ENCODE data around the gene TEX38. TPM values are rescaled to one million over a fixed set of nuclear protein-coding genes. Genes with fewer than 3 reads are reported as not detected.

The TEX38 gene
- total and polyA plus RNA-seq, 10 of the 15 experiments (the other 5 are each of a cell fraction or from before 2014, with no cell fraction given): 0.07 to 0.32 (median 0.15) TPM; not detected in 7

DNA sequence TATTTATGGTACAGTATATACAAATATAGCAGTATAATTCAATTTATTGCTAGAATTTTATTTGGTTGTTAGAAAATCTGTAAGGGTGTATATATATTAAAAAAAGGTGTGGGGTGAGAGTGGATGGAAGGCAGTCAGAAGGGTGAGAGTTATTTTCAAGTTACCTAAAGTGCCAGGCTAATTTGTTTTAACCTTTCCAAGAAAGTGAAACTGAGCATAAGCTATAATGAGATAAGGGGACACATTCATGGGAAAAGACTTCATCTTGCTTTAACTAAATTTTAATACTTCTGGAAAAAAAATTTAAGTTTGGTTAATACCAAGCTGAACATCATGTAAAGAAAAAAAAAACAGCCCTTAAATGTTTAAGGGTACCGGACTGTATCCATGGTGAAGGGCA lies 4.9 kb downstream of the TEX38 start (continued):
- TF ChIP-seq, protein P1, sequence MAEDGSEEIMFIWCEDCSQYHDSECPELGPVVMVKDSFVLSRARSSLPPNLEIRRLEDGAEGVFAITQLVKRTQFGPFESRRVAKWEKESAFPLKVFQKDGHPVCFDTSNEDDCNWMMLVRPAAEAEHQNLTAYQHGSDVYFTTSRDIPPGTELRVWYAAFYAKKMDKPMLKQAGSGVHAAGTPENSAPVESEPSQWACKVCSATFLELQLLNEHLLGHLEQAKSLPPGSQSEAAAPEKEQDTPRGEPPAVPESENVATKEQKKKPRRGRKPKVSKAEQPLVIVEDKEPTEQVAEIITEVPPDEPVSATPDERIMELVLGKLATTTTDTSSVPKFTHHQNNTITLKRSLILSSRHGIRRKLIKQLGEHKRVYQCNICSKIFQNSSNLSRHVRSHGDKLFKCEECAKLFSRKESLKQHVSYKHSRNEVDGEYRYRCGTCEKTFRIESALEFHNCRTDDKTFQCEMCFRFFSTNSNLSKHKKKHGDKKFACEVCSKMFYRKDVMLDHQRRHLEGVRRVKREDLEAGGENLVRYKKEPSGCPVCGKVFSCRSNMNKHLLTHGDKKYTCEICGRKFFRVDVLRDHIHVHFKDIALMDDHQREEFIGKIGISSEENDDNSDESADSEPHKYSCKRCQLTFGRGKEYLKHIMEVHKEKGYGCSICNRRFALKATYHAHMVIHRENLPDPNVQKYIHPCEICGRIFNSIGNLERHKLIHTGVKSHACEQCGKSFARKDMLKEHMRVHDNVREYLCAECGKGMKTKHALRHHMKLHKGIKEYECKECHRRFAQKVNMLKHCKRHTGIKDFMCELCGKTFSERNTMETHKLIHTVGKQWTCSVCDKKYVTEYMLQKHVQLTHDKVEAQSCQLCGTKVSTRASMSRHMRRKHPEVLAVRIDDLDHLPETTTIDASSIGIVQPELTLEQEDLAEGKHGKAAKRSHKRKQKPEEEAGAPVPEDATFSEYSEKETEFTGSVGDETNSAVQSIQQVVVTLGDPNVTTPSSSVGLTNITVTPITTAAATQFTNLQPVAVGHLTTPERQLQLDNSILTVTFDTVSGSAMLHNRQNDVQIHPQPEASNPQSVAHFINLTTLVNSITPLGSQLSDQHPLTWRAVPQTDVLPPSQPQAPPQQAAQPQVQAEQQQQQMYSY (CRISPR knock-in tag; IDR thresholded peaks at IDR 0.05): no peak
- TF ChIP-seq SUZ12 (IDR thresholded peaks at IDR 0.05; ENCODE audit: unreplicated experiment): no peak
- TF ChIP-seq FOXM1 (IDR thresholded peaks at IDR 0.05; ENCODE audit: low read depth, low read length): no peak
- no peak for TF ChIP-seq POU2F2 (IDR thresholded peaks at IDR 0.05; ENCODE audit: borderline replicate concordance, low read depth, low read length)

DNA sequence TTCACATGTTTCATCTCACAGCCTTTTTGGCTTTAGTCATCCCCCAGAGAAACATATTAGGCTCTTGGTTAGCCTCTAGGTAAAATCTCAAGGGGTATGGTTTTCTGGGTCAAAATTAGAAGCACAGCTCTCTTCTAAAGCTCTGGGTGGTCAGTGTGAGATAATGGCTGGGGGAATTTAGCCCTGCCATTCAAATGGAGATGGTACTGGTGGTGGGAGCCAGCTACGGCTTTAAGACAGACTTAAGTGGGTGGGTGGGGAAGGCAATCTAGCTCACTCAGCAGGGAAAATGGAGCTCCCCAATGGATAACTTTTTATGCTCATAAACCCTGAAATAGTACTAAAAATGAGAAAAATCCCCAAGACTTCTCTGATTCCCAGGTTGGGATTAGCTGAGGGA lies 5.7 kb downstream of the TEX38 start:
- Histone ChIP-seq H3K4me3 (no peak overlapping the region), H2AFZ (ENCODE audit: control insufficient read depth, low read depth, low read length) (no peak overlapping the region), H3K4me1 (ENCODE audit: control insufficient read depth, insufficient read depth, low read length) (peaks cover 8% of the 10 kb centered on the region), H3K9me3 (replicated peaks; ENCODE audit: control insufficient read depth, insufficient read depth, low read length) (no peaks in the 10 kb centered on the region), H3K4me2 (ENCODE audit: control insufficient read depth, insufficient read depth) (no peak overlapping the region), H3K27me3 (replicated peaks in 1 of 2; ENCODE audit: control insufficient read depth in 2 of 2, insufficient read depth in 2 of 2, low read length in 1 of 2) (no peaks in the 10 kb centered on the region), H3K79me2 (ENCODE audit: control insufficient read depth, insufficient read depth, low read length) (no peaks in the 10 kb centered on the region), H4K20me1 (ENCODE audit: control insufficient read depth, insufficient read depth) (no peaks in the 10 kb centered on the region), H3K9ac (ENCODE audit: control insufficient read depth, insufficient read depth, low read length) (no peak overlapping the region), H3K27ac (ENCODE audit: control insufficient read depth, insufficient read depth) (no peak overlapping the region), H3K36me3 (ENCODE audit: control insufficient read depth in 2 of 2, insufficient read depth in 2 of 2, low read length in 1 of 2) (peaks cover 10 to 26% of the 10 kb centered on the region in 2 experiments)
- POLR2A ChIA-PET: interaction anchor here (1.7 to 1.8 kb wide), 2 partner anchors 10 to 21 kb away, joined by 5 to 6 read pairs; partner anchors contain the start of gene ATPAF1
- in situ Hi-C loops (cut with MboI): no loop called here
- DNase-seq (ENCODE audit: low read depth, low spot score) (no peak), ATAC-seq (no peak), FAIRE-seq (no peak)
- RAD21 ChIA-PET (ENCODE audit: unreplicated experiment): no interaction called here
- TF ChIP-seq, protein P2, sequence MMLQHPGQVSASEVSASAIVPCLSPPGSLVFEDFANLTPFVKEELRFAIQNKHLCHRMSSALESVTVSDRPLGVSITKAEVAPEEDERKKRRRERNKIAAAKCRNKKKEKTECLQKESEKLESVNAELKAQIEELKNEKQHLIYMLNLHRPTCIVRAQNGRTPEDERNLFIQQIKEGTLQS (IDR thresholded peaks at IDR 0.05; ENCODE audit: borderline replicate concordance, extremely low read depth, low read depth, low read length): no peak
- TF ChIP-seq EP300 (IDR thresholded peaks at IDR 0.05; ENCODE audit: borderline replicate concordance in 1 of 2, control insufficient read depth in 1 of 2, low read depth in 2 of 2, low read length in 2 of 2) (no peak), HDGF (IDR thresholded peaks at IDR 0.05) (no peak), CBFB (IDR thresholded peaks at IDR 0.05; ENCODE audit: low read depth) (no peak), SIX5 (IDR thresholded peaks at IDR 0.05; ENCODE audit: low read depth, low read length, severe bottlenecking) (no peak), FOXM1 (IDR thresholded peaks at IDR 0.05; ENCODE audit: low read depth, low read length) (no peak), ETV6 (conservative IDR thresholded peaks at IDR 0.05 in 1 of 2, IDR thresholded peaks at IDR 0.05 in 1 of 2; ENCODE audit: borderline replicate concordance in 1 of 2, low read depth in 1 of 2) (no peak), POLR2AphosphoS2 (IDR thresholded peaks at IDR 0.05; ENCODE audit: low read depth, low read length) (no peak), EZH2 (IDR thresholded peaks at IDR 0.05; ENCODE audit: borderline replicate concordance, control insufficient read depth, low read depth, low read length) (no peak), ATF7 (IDR thresholded peaks at IDR 0.05; ENCODE audit: low read depth) (no peak), TCF12 (IDR thresholded peaks at IDR 0.05; ENCODE audit: low read depth, low read length) (no peak)
- CTCF ChIA-PET: interaction anchor here (1.1 to 2.7 kb wide), 6 partner anchors 10 to 331 kb away, joined by 3 to 9 read pairs (median 4); partner anchors contain the start of gene ATPAF1
- BruUV-seq (replicated peaks): TSS peak; percentile 9
- SMC1A ChIA-PET (ENCODE audit: uncharacterized antibody, unreplicated experiment): interaction anchor here (0.7 to 1.6 kb wide), 3 partner anchors 10 to 105 kb away, joined by 3 to 5 read pairs (median 4); no protein-coding TSS in a partner anchor
- 100% methylated on average over 1 of the region's 1 CpG for WGBS (ENCODE audit: insufficient coverage, insufficient replicate concordance, low lambda C conversion rate, missing lambda C conversion rate)
- intact Hi-C loops (cut with micrococcal nuclease; ENCODE audit: unreplicated experiment): no loop called here

Data from GM12878 (cell line).